Suprapubic skin (tissue), 4 donors: Measurements from ENCODE around the gene RASGRP3. TPM values are rescaled to one million over a fixed set of nuclear protein-coding genes. Genes with fewer than 3 reads are reported as not detected.

Experiments used
- DNase-seq, 2 donors: peaks; one replicate each; pipeline ENCODE4 v3.0.0-alpha.2; 2019; ENCODE audit warnings: low spot score in 2 of 2
- H3K27ac ChIP-seq: fragments of 200-600 bp; sonication (generic); one replicate; pipeline ENCODE4 v1.5.1; 2019
- H3K27me3 ChIP-seq: fragments of 200-600 bp; sonication (generic); one replicate; pipeline ENCODE4 v1.5.1; 2019
- H3K36me3 ChIP-seq: fragments of 200-600 bp; sonication (generic); one replicate; pipeline ENCODE4 v1.5.1; 2019
- H3K4me1 ChIP-seq: fragments of 200-600 bp; sonication (generic); one replicate; pipeline ENCODE4 v1.5.1; 2019
- H3K4me3 ChIP-seq: fragments of 200-600 bp; sonication (generic); one replicate; pipeline ENCODE4 v1.5.1; 2019; ENCODE audit warnings: mild to moderate bottlenecking
- H3K9me3 ChIP-seq: fragments of 200-600 bp; sonication (generic); one replicate; pipeline ENCODE4 v1.5.1; 2019
- CTCF ChIP-seq, 2 donors: fragments of 200-600 bp in 1 of 2; fragments of 450-650 bp in 1 of 2; sonication (generic) in 1 of 2; IDR thresholded peaks; one replicate each; pipeline ENCODE4 v1.5.1; 2016 to 2019; ENCODE audit warnings: antibody characterized with exemption in 2 of 2, mild to moderate bottlenecking in 1 of 2, moderate library complexity in 1 of 2
- EP300 ChIP-seq: sonication (generic); formaldehyde crosslinking; IDR thresholded peaks from one replicate; pipeline ENCODE4 v1.6.1; 2017; ENCODE audit warnings: antibody characterized with exemption
- POLR2A ChIP-seq, 2 donors: fragments of 450-650 bp; IDR thresholded peaks; one replicate each; pipeline ENCODE4 v1.6.1; 2017; ENCODE audit warnings: antibody characterized with exemption in 2 of 2, mild to moderate bottlenecking in 2 of 2, moderate library complexity in 2 of 2
- POLR2AphosphoS5 ChIP-seq, 3 donors: sonication (generic); formaldehyde crosslinking; IDR thresholded peaks; one replicate each; pipeline ENCODE4 v1.6.1; 2017; ENCODE audit warnings: antibody characterized with exemption in 3 of 3
- WGBS: methylation state at CpG from one replicate; pipeline ENCODE4 v1.1.5; 2018; 5-methylcytosine and 5-hydroxymethylcytosine counted together
- total RNA-seq, 4 donors: library from RNA; depleted of rRNA; stranded (reverse); fragments of >200 nt; gene quantifications; one replicate each; pipeline ENCODE4 v1.1.0, GENCODE V29; 2016

The RASGRP3 gene
- total RNA-seq, 4 donors from 2014 or later: 4.1 to 11.1 (median 6.4) TPM

- TF ChIP-seq EP300: no peak
- TF ChIP-seq POLR2AphosphoS5 (IDR thresholded peaks at IDR 0.05): no peak
- no peak for TF ChIP-seq POLR2A (IDR thresholded peaks at IDR 0.05)
- no peak for TF ChIP-seq CTCF (IDR thresholded peaks at IDR 0.05)
- peaks cover 29% of the 10 kb centered on the region for H3K4me1 ChIP-seq
- H3K27me3 ChIP-seq: no peaks in the 10 kb centered on the region
- H3K36me3 ChIP-seq: peaks cover 9% of the 10 kb centered on the region
- H3K4me3 ChIP-seq: peak overlapping the region; percentile 68
- under 1% methylated on average over 19 of the region's 23 CpGs for WGBS
- no peaks in the 10 kb centered on the region for H3K9me3 ChIP-seq
- DNase-seq: peak in 1 of 2 donors; percentile 84
- H3K27ac ChIP-seq: peak overlapping the region; percentile 55
Measured at GRCh38 chr2:33598561-33599174, 122.2 kb downstream of the RASGRP3 start.

GRCh38 chr2:33599175-33599942 is 122.9 kb downstream of the RASGRP3 start, which contains the start of gene FAM98A:
TSS of gene FAM98A (minus strand) at chr2:33599299. CDS start at chr2:33599221, 78 bp downstream.
- TF ChIP-seq CTCF (IDR thresholded peaks at IDR 0.05): no peak
- TF ChIP-seq EP300: no peak
- TF ChIP-seq POLR2A (IDR thresholded peaks at IDR 0.05): no peak
- no peak for TF ChIP-seq POLR2AphosphoS5 (IDR thresholded peaks at IDR 0.05)
- no peaks in the 10 kb centered on the region for H3K9me3 ChIP-seq
- no peaks in the 10 kb centered on the region for H3K27me3 ChIP-seq
- WGBS: 0% methylated on average over 11 of the region's 56 CpGs
- peak; percentile 98 to 99 for DNase-seq
- peak within 1 kb of the TSS; percentile 66 for H3K27ac ChIP-seq
- peaks cover 29% of the 10 kb centered on the region for H3K4me1 ChIP-seq
- peaks cover 3% of the 10 kb centered on the region for H3K36me3 ChIP-seq
- peak within 1 kb of the TSS; percentile 68 for H3K4me3 ChIP-seq

- Histone ChIP-seq H3K4me3 (peak overlapping the region; percentile 68), H3K9me3 (no peaks in the 10 kb centered on the region), H3K36me3 (peaks cover 2% of the 10 kb centered on the region), H3K4me1 (peaks cover 29% of the 10 kb centered on the region), H3K27ac (peak overlapping the region; percentile 66), H3K27me3 (no peaks in the 10 kb centered on the region)
- WGBS: 7% methylated on average over 3 of the region's 3 CpGs
- no peak for TF ChIP-seq POLR2AphosphoS5 (IDR thresholded peaks at IDR 0.05)
- no peak for TF ChIP-seq POLR2A (IDR thresholded peaks at IDR 0.05)
- TF ChIP-seq EP300: no peak
- TF ChIP-seq CTCF (IDR thresholded peaks at IDR 0.05): no peak
- no peak for DNase-seq
Measured at GRCh38 chr2:33599943-33600192, 123.4 kb downstream of the RASGRP3 start.

- no peak for DNase-seq
- Histone ChIP-seq H3K9me3 (no peaks in the 10 kb centered on the region), H3K4me1 (peaks cover 17% of the 10 kb centered on the region), H3K27ac (no peak overlapping the region), H3K4me3 (no peak overlapping the region), H3K36me3 (no peaks in the 10 kb centered on the region), H3K27me3 (no peaks in the 10 kb centered on the region)
- no peak for TF ChIP-seq CTCF (IDR thresholded peaks at IDR 0.05)
- TF ChIP-seq EP300: no peak
- TF ChIP-seq POLR2AphosphoS5 (IDR thresholded peaks at IDR 0.05): no peak
- no peak for TF ChIP-seq POLR2A (IDR thresholded peaks at IDR 0.05)
- WGBS: 81% methylated on average over 6 of the region's 6 CpGs
Measured at GRCh38 chr2:33602201-33602830, 125.9 kb downstream of the RASGRP3 start.

GRCh38 chr2:33603416-33603815 is 127.0 kb downstream of the RASGRP3 start:
- 75% methylated on average over 3 of the region's 3 CpGs for WGBS
- Histone ChIP-seq H3K4me3 (no peak overlapping the region), H3K36me3 (no peaks in the 10 kb centered on the region), H3K9me3 (no peaks in the 10 kb centered on the region), H3K4me1 (peaks cover 6% of the 10 kb centered on the region), H3K27me3 (no peaks in the 10 kb centered on the region), H3K27ac (no peak overlapping the region)
- DNase-seq: no peak
- no peak for TF ChIP-seq POLR2A (IDR thresholded peaks at IDR 0.05)
- TF ChIP-seq POLR2AphosphoS5 (IDR thresholded peaks at IDR 0.05): no peak
- no peak for TF ChIP-seq CTCF (IDR thresholded peaks at IDR 0.05)
- TF ChIP-seq EP300: no peak
